Nephron progenitor cell (in vitro differentiated cells): Measurements from ENCODE around the gene SIRPB2.

ENCODE experiments used
- DNase-seq: peaks from one replicate; pipeline ENCODE4 v3.0.0; 2021
- H3K27ac Mint-ChIP-seq: 2 replicates; pipeline ENCODE4 v1.8.0; 2021; ENCODE audit warnings: mild to moderate bottlenecking, moderate library complexity, mixed read lengths
- H3K27me3 Mint-ChIP-seq: 2 replicates; pipeline ENCODE4 v1.8.0; 2021; ENCODE audit warnings: mild to moderate bottlenecking, low read depth, mixed read lengths; ENCODE audit not compliant: poor library complexity
- H3K36me3 Mint-ChIP-seq: 2 replicates; pipeline ENCODE4 v1.8.0; 2021; ENCODE audit warnings: low read depth, mixed read lengths
- H3K4me1 Mint-ChIP-seq: 2 replicates; pipeline ENCODE4 v1.8.0; 2021; ENCODE audit warnings: mixed read lengths
- H3K4me3 Mint-ChIP-seq: 2 replicates; pipeline ENCODE4 v1.8.0; 2021; ENCODE audit warnings: mild to moderate bottlenecking, moderate library complexity, mixed read lengths
- H3K9me3 Mint-ChIP-seq: 2 replicates; pipeline ENCODE4 v1.8.0; 2021; ENCODE audit warnings: mild to moderate bottlenecking, moderate library complexity, mixed read lengths
- CTCF ChIP-seq: fragments of 200-600 bp; sonication (generic); IDR thresholded peaks from 2 replicates; pipeline ENCODE4 v1.5.0; 2021; ENCODE audit warnings: antibody characterized with exemption

SIRPB2 gene

GRCh38 chr20:1434571-1435336, 56.5 kb downstream of the SIRPB2 start:
- no peak overlapping the region for H3K4me3 Mint-ChIP-seq
- TF ChIP-seq CTCF, result no peak
- H3K4me1 Mint-ChIP-seq, result no peaks in the 10 kb centered on the region
- peaks cover 17% of the 10 kb centered on the region for H3K9me3 Mint-ChIP-seq
- no peaks in the 10 kb centered on the region for H3K27me3 Mint-ChIP-seq
- H3K36me3 Mint-ChIP-seq, result peaks cover 30% of the 10 kb centered on the region
- H3K27ac Mint-ChIP-seq, result no peak overlapping the region
- DNase-seq, result no peak

DNA sequence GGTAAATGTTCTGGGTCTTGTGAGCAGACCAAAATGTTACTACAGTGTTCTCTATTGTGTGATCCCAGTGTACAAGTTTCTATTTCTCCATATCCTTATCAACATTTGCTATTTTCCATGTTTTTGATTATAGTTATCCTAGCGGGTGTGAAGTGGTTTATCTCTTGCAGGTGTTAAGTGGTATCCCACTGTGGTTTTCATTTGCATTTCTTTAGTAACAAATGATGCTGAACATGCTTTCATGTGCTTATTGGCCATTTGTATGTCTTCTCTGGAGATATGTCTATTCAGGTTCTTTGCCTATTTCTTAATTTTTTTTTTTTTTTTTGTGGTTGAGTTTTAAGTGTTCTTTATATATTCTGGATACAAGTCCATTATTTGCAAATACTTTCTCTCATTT, 60.1 kb downstream of the SIRPB2 start:
- peaks cover 30% of the 10 kb centered on the region for H3K36me3 Mint-ChIP-seq
- no peaks in the 10 kb centered on the region for H3K27me3 Mint-ChIP-seq
- DNase-seq, result no peak
- no peak for TF ChIP-seq CTCF
- H3K9me3 Mint-ChIP-seq, result peaks cover 17% of the 10 kb centered on the region
- H3K4me3 Mint-ChIP-seq, result no peak overlapping the region
- H3K4me1 Mint-ChIP-seq, result peaks cover 24% of the 10 kb centered on the region
- no peak overlapping the region for H3K27ac Mint-ChIP-seq

- Mint-ChIP-seq H3K36me3 (peaks cover 30% of the 10 kb centered on the region), H3K4me1 (peaks cover 24% of the 10 kb centered on the region), H3K27me3 (no peaks in the 10 kb centered on the region), H3K4me3 (no peak overlapping the region), H3K9me3 (peaks cover 17% of the 10 kb centered on the region), H3K27ac (no peak overlapping the region)
- TF ChIP-seq CTCF, result no peak
- DNase-seq, result no peak
Observed at GRCh38 chr20:1430004-1430451, 61.2 kb downstream of the SIRPB2 start.

- Mint-ChIP-seq H3K4me3 (no peak overlapping the region), H3K27ac (no peak overlapping the region), H3K4me1 (peaks cover 28% of the 10 kb centered on the region), H3K9me3 (peaks cover 13% of the 10 kb centered on the region), H3K36me3 (peaks cover 24% of the 10 kb centered on the region), H3K27me3 (no peaks in the 10 kb centered on the region)
- no peak for TF ChIP-seq CTCF
- DNase-seq, result no peak
Observed at GRCh38 chr20:1429143-1429728, 62.0 kb downstream of the SIRPB2 start.

DNA sequence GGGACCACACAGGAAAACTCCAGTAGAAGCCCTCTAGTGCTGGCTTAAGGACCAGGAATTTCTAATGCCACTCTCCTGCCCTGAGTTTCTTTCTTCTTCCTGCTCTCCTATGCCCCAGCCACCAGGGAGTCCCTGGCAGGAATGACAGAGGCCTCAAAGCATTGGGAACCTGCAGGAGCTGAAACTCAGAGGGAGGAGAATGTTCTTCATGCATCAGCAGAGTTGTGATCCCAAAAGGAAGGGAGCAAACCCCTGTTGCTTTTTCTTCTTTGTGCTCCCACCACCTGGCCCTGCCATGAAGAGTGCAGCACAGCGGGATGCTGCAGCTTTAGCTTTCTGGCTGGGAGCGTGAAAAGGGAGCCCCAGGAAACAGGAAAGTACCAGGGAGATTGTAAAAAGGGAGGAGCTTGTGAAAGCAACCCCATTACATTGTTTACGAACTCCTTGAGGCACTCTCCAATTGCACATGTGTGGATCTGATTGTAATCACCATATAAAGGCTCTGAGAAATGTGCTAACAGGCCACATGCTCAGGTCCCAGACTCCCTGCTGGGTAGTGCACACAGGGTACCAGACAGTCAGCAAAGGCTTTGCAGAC, 63.7 kb downstream of the SIRPB2 start:
- H3K9me3 Mint-ChIP-seq, result peaks cover 2% of the 10 kb centered on the region

More for the DNA sequence above, 63.7 kb downstream of the SIRPB2 start:
- Mint-ChIP-seq H3K4me1 (peaks cover 32% of the 10 kb centered on the region), H3K4me3 (no peak overlapping the region), H3K27me3 (no peaks in the 10 kb centered on the region), H3K36me3 (peaks cover 10% of the 10 kb centered on the region), H3K27ac (peak overlapping the region; percentile 86)
- TF ChIP-seq CTCF, result no peak
- no peak for DNase-seq
